ENCODE data around the gene HCFC2.

Gene HCFC2

DNA sequence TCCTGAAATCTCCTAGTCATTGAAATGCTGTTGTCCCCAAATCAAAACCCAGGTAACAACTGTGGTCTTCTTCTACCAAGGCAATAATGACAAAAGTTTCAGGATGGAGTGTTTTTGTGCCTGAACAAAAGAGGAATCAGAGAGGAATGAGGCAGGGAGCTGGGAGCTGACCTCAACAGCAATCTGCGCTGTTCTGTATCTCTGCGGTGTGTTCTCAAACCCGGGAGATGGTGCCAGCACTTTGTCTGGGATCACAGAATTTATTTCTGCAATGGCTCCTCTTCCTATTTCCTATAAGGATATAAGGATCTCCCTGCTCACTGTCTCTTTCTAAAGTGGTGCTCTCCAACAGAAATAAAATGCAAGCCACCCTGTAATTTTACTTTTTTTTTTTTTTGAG, 13.9 kb upstream of the HCFC2 start:
- TF ChIP-seq, protein P1, sequence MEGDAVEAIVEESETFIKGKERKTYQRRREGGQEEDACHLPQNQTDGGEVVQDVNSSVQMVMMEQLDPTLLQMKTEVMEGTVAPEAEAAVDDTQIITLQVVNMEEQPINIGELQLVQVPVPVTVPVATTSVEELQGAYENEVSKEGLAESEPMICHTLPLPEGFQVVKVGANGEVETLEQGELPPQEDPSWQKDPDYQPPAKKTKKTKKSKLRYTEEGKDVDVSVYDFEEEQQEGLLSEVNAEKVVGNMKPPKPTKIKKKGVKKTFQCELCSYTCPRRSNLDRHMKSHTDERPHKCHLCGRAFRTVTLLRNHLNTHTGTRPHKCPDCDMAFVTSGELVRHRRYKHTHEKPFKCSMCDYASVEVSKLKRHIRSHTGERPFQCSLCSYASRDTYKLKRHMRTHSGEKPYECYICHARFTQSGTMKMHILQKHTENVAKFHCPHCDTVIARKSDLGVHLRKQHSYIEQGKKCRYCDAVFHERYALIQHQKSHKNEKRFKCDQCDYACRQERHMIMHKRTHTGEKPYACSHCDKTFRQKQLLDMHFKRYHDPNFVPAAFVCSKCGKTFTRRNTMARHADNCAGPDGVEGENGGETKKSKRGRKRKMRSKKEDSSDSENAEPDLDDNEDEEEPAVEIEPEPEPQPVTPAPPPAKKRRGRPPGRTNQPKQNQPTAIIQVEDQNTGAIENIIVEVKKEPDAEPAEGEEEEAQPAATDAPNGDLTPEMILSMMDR (IDR thresholded peaks at IDR 0.05; ENCODE audit: extremely low read depth, missing control alignments) = no peak
- DNase-seq (ENCODE audit: low spot score) = no peak

DNA sequence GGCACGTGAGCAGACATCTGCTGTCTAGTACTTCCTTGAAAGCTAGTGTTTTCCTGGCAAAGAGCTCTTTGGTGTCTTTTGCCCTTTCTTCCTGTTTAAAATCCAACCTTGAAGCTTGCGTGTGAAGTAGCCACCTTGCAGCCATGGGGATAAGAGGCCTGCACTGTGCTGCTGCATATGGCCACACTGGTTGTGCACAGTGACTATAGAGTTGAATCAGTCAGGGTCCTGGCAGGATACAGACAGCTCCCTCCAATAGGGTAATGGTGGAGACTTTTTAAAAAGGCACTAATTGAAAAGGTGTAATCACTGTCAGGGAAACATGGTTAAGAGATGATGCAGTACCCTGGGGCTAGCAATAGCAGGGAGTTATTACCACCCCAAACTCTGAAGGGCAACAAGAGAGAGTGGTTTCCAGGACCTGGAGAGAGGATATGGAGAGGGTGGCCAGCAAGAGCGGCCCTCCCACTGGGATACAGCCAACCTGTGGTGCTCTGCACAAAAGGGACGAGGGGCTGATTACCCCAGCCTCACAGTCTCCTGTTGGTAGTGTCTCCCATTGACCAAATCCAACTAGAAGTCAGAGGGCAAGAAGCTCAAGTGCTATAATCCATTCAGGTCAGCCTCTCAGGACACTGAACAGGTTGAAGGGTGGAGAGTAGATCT, 9.5 kb upstream of the HCFC2 start:
- TF ChIP-seq, protein P1 (IDR thresholded peaks at IDR 0.05; ENCODE audit: extremely low read depth, missing control alignments) = no peak

DNA sequence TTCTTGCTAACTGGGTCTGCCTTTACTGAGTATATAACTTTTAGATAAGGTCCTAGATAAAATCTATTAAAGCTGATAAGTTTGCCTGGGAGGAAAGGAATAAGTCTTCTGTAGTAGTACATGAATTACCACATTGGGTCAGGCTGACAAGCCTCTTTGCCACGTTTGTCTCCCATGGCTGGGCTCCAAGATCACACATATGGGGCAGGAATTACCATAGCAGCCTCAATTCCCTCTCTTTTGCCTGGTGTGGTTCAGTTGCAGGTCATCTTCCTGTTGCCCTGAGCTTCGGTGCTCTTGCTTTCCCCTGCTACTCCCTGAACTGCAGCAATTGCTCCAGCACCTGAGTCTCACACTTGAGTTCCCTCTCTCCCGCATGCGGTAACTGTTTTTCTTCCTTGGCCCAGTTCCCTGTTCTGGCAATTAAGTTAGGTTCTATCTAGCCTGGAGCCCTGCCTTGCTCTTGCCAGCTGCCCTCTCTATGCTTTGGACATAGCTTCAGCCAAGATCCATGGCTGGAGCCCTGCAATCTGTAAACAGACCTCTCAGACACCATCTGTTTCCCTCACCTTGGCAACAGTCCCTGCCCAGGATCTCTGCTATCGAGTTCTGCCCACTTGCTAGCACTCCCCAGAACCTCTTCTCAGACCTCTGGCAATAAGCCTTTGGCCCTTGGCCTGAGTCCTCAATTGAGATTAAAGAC, 8.5 kb upstream of the HCFC2 start:
- TF ChIP-seq, protein P1 (IDR thresholded peaks at IDR 0.05; ENCODE audit: extremely low read depth, missing control alignments) = no peak
- no peak for DNase-seq (ENCODE audit: low spot score)

More for the DNA sequence above, 9.5 kb upstream of the HCFC2 start:
- DNase-seq (ENCODE audit: low spot score) = no peak

DNA sequence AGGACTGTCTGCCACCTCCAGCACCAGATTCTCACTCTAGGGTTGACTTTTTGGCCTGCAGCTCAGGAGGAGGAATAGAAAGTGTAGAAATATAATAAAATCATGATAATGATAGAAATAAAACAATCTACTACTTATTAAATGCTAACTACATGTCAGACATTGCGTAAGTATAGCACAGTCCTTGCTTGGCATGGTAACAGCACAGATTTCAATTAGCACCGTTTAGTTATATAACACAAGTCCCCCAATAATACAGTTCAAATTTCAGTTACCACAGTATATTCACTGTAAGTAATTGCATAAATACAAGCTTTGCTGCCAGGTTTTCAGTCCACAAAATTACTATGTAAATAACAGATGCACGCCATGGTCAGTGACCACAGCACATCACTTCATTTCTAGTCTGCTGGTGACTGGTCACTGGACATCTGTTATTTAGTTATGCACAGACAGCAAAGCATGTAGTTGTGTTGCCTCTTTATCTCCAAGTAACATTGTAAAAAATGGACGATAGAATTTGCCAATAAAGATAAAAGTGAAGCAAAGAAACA, 7.8 kb upstream of the HCFC2 start:
- TF ChIP-seq, protein P1 (IDR thresholded peaks at IDR 0.05; ENCODE audit: extremely low read depth, missing control alignments) = no peak
- DNase-seq (ENCODE audit: low spot score) = no peak

DNA sequence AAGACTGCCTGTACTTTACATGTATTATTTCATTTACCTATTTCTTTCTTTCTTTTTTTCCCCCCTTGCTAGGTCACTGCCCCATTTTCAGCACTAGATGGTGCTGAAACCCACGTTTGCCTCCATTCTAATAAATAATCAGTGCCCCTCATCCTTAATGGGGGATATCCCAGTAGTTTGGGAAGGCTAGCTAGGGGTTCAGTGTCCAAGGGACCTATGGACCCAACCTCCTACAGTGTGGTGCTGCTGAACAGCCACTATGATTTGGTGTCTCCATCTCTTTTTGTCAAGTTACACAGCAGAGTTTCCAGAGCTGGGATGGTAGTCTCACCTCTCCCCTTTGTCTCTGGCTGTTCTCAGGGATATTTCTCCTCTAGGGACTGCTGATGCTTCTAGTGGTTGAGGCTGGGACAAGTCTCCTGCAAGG, 6.5 kb upstream of the HCFC2 start:
- TF ChIP-seq, protein P1 (IDR thresholded peaks at IDR 0.05; ENCODE audit: extremely low read depth, missing control alignments) = peak; percentile 41
- peak; percentile 36 for DNase-seq (ENCODE audit: low spot score)

DNA sequence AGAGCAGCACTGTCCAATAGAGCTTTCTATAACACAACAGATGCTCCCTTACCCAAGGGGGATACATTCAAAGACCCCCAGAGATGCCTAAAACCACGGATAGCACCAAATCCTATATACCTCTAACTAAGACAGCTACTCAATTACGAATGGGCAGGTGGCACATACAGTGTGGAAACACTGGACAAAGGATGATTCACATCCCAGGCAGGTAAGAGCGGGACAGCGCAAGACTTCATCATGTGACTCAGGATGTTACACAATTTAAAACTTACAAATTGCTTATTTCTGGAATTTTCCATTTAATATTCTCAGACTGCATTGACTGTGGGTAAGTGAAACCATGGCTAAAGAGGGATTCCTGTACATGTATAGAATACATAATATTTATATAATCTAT, 5.5 kb upstream of the HCFC2 start:
- DNase-seq (ENCODE audit: low spot score) = no peak
- TF ChIP-seq, protein P1 (IDR thresholded peaks at IDR 0.05; ENCODE audit: extremely low read depth, missing control alignments) = no peak

DNA sequence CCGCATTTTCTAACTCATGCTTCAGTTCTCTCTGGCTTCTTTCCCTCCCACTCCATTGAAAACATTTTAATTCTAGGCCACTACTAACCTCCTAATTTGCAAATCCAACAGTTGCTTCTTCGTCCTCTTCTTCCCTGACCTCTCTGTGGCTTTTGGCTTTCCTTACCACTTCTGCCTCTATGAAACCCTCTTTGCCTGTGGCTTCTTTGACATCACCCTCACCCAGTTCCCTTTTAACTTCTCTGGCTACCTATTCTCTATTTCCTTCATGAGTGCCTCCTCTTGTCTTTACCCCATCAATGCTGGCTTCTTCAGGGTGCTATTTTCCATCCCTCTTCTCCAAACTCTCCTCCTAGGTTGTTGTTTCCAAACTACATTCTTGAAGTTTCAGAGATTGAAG, 4.4 kb upstream of the HCFC2 start:
- TF ChIP-seq, protein P1 (IDR thresholded peaks at IDR 0.05; ENCODE audit: extremely low read depth, missing control alignments) = no peak
- no peak for DNase-seq (ENCODE audit: low spot score)
